GM18526 (cell line): Measurements from ENCODE around the gene PIGX.

ENCODE experiments used
- POLR2A ChIP-seq: IDR thresholded peaks from 3 replicates; pipeline ENCODE4 v1.6.1; 2011; ENCODE audit not compliant: insufficient read length; ENCODE audit errors: extremely low read depth

Gene PIGX

DNA sequence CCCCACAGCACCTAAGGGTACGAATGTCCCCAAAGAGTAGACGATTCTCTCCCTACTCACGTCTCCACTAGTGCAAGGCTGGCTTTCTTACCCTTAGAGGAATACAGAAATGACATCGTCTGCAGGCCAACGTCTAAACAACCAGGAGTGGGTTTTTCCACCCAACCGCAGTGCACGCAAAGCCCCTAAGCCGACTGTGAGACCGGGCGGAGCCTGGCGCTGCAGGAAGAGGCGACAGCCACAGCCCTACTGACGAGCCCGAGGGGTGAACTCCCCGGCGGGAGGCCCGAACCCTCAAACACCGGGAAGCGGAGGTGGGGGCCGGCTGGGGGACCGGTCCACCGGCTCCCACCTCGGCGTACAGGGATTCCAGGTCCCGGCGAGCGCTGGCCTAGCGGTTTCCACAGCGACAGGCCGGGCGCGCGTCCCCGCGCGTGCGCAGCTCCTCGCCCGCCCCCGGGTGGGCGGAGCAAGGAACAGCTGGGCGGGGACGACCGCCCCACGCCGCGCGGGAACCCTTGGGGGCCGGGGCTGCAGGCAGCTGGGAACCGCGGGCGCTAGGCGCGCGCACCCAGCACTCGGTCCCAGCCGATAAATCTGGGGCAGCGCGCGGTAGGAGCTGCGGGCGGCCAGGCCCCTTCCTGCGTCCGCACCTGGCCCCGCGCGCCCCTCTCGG is at the start of gene PIGX, which contains the start of gene CEP19:
Gene PIGX, plus strand, starts transcription at position 540 of the 676 bp plus-strand sequence.
Gene CEP19, minus strand, starts transcription at position 413 of the 676 bp plus-strand sequence. CDS start 3,593 bp downstream, outside the sequence.
- TF ChIP-seq POLR2A: peak; percentile 84

- TF ChIP-seq POLR2A: no peak
Observed at GRCh38 chr3:196662711-196663571, 49.2 kb upstream of the PIGX start.

DNA sequence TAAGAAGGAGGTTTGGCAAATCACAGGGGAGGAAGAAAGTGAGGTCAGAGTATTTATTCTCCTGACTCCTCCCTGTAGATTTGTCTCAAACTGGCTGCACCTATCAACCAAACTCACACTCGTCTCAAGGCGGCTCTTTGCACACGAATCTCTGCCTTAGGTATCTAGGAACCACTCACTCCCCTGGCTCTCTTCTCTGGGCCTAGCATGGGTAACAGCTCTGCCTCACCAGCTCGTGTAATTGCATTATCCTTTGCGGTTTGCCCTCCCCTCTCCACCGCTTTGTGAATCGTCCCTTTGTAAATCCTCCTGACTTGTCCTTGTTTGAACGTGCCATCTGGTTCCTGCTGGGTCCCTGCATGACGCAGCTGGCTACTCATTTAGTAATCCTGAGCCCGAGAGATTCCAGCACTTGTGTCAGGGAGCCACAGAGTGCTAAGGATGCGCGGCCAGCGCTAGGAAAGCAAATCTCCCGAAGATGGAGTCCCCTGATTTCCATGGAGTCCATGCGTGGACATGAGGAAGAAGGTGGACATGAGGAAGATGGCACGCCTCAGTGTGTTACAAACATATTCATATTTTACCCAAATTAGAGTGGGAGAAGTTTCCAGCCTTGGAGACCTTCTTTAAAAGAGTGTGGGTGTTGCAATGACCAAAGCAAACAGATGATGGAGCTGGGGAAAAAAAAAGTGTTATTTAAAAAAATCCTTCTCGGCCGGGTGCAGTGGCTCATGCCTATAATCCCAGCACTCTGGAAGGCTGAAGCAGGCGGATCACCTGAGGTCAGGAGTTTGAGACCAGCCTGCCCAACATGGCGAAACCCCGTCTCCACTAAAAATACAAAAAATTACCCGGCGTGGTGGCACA is 45.9 kb upstream of the PIGX start:
- TF ChIP-seq POLR2A: no peak

- TF ChIP-seq POLR2A: no peak
Observed at GRCh38 chr3:196667056-196667825, 44.9 kb upstream of the PIGX start.

DNA sequence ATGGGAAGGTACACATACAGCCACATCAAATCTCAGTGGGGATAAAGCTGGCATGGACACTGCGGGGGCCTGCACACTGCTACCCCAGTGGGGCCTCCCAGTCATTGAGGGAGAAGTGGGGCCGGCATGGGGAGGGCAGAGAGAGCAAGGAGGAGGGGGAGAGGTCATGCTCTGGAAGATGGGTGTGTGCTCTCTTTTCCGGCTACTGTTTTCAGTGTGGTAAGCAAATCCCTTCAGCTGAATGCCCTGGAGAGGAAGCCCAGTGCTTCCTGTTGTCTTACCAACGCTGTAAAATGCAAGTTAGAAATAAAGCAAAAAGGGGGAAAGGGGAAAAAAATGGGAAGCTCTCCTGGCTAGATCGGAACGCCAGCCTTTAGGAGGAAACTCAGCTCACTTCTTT is 41.8 kb upstream of the PIGX start:
- no peak for TF ChIP-seq POLR2A

GRCh38 chr3:196673632-196674031 is 38.5 kb upstream of the PIGX start:
- TF ChIP-seq POLR2A: no peak

DNA sequence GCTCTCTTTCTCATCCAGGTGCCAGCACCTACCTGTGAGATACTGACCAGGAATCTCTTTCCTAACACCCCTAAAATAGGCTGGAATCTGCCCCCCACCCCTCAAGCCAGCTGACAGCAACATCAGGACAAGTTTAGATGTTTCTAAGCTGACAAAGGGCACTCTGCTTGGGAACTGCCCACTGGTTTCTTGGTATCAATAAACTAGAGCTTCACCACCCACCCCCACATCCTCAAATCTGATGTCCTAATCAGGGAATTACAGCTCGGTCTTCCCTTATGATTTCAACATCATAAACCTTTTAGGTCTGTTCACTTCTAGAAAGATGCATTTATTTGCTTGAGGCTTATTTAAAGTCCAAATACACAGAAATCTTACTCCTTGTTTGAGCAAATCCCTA is 34.8 kb upstream of the PIGX start:
- TF ChIP-seq POLR2A: no peak

DNA sequence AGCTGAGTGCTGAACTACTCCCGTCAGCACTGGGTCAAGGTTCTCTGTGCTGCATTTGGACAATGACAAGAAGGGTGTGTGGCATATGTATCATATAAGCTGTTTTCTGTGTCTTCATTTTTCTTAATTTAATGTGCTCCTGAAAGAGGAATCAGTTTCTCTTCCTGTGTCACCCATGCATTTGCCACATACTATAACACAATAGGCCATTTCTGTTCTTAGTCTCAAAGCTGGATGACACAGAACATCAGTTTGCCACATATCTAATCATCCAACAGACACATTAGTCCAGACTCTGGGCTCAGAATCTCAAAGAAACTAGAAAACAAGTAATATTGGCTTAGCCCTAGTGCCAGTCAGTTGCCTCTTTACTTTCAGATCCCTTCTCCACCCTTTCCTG is 34.2 kb upstream of the PIGX start:
- TF ChIP-seq POLR2A: no peak

DNA sequence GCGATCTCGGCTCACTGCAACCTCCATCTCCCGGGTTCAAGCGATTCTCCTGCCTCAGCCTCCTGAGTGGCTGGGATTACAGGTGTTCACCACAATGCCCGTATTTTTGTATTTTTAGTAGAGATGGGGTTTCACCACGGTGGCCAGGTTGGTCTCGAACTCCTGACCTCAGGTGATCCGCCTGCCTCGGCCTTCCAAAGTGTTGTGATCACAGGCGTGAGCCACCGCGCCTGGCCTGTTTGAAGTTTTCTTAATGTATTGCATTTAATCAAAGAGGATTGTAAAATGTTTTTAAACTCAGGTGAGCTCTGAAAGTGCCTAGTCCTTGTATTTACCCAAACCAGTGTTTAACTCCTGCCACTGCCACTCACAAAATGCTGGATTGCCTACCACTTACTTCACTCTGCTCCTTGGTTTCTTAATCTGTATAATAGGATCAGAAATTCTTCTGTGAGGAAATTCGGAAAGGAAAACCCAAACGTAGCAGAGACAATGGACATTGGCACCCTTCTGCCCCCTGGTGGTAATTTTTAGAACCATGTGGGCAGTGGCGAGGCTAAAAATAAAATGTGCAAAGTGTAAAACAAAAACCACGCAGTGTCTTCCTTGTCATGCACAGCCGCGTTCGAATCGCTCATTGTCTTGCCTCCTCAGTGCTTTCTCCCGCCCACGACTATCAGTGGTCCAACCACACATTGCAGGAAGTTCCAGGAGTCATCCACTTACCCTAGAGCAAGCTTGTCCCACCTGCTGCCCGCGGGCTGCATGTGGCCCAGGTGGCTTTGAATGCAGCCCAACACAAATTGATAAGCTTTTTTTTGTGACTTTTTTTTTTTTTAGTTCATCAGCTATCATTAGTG is 27.4 kb upstream of the PIGX start:
- no peak for TF ChIP-seq POLR2A

DNA sequence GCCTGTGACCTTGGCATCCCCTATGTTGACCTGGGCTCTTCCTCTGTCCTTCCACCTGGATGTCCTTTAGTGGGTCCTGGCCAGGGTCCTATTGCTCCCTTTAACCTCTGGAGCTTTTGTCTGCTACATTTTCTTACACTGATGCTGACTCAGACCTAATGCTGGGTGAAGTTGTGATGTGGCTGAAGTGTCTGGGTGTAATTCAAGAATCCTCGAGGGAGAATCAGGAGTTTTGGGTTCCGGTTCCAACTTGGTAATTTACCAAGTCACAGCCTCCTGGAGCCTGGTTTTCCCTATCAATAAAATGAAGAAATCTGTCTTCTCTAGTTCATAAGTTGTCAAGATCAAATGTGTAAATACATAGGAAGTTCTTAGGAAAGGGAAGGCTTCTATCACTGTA is 25.7 kb upstream of the PIGX start:
- no peak for TF ChIP-seq POLR2A

GRCh38 chr3:196688349-196688748 is 23.8 kb upstream of the PIGX start:
- TF ChIP-seq POLR2A: no peak

DNA sequence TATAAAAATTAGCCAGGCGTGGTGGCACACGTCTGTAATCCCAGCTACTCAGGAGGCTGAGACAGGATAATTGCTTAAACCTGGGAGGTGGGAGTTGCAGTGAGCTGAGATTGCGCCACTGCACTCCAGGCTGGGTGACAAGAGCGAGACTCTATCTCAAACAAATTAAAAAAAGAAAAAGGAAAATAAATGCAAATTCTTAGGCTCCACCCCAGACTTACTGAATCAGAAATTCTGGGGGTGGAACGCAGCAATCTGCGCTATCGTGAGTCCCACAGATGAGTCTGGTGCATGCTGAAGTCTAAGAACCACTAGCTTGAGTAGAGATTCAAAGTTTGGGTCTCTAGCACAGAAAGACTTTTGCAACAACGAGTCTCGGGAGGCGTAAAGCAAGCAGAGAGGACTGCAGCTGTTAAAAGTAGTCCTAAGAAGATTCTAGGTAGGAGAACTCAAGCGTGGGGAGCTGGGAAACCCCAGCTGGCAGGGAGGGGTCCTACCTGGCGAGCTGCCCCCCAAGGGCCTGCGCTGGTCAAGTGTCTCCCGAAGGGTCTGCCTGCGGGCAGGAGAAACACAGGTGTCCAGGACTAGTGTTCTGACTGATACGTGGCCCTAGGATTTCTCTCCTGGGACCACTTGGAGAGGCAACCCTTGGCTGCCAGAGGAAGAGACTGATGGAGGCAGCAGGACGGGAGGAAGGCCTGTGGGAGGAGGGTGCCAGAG is 22.1 kb upstream of the PIGX start:
- TF ChIP-seq POLR2A: no peak

GRCh38 chr3:196691386-196691785 is 20.8 kb upstream of the PIGX start:
- no peak for TF ChIP-seq POLR2A
